GM12801 (cell line): ENCODE data around the gene MYH9.

ENCODE experiments used
- CTCF ChIP-seq: IDR thresholded peaks from one replicate; pipeline ENCODE4 v1.5.1; 2011; ENCODE audit warnings: control low read depth; ENCODE audit not compliant: insufficient read length; ENCODE audit errors: extremely low read depth

Gene MYH9

GRCh38 chr22:36385491-36386350, 2.0 kb downstream of the MYH9 start:
- no peak for TF ChIP-seq CTCF

- no peak for TF ChIP-seq CTCF
Observed at GRCh38 chr22:36384766-36385481, 2.8 kb downstream of the MYH9 start.

- no peak for TF ChIP-seq CTCF
Observed at GRCh38 chr22:36383110-36383581, 4.6 kb downstream of the MYH9 start.

- no peak for TF ChIP-seq CTCF
Observed at GRCh38 chr22:36381513-36382128, 6.1 kb downstream of the MYH9 start.

GRCh38 chr22:36379593-36380361, 8.0 kb downstream of the MYH9 start:
- no peak for TF ChIP-seq CTCF

- TF ChIP-seq CTCF, result no peak
Observed at GRCh38 chr22:36378869-36379217, 8.9 kb downstream of the MYH9 start.
